AG04449 (cell line): ENCODE results near the gene MEOX2.

Experiments
- CTCF ChIA-PET: fragments of 350-600 bp; formaldehyde crosslinking; extraction: SDS; loops from one replicate; lab custom pipeline; 2021; ENCODE audit warnings: antibody characterized with exemption; lab: Yijun Ruan, JAX
- POLR2A ChIA-PET: fragments of 400-600, 350-600 bp; formaldehyde crosslinking; extraction: SDS; loops from one replicate; lab custom pipeline; 2020; ENCODE audit warnings: antibody characterized with exemption, inconsistent platforms; lab: Yijun Ruan, JAX
- DNase-seq: peaks from one replicate; pipeline ENCODE4 v3.0.0-alpha.2; 2010; ENCODE audit warnings: low read depth, low spot score
- H3K4me3 ChIP-seq: 2 replicates; pipeline ENCODE4 v1.5.1; 2011; ENCODE audit warnings: low read depth, mild to moderate bottlenecking, control low read depth, low read length
- TF ChIP-seq, protein P1 (sequence below): IDR thresholded peaks from one replicate; pipeline ENCODE4 v1.5.1; 2011; ENCODE audit warnings: mild to moderate bottlenecking, moderate library complexity, low read length, control low read depth, inconsistent platforms; ENCODE audit not compliant: insufficient read depth; ENCODE audit errors: missing control alignments

MEOX2 gene

DNA sequence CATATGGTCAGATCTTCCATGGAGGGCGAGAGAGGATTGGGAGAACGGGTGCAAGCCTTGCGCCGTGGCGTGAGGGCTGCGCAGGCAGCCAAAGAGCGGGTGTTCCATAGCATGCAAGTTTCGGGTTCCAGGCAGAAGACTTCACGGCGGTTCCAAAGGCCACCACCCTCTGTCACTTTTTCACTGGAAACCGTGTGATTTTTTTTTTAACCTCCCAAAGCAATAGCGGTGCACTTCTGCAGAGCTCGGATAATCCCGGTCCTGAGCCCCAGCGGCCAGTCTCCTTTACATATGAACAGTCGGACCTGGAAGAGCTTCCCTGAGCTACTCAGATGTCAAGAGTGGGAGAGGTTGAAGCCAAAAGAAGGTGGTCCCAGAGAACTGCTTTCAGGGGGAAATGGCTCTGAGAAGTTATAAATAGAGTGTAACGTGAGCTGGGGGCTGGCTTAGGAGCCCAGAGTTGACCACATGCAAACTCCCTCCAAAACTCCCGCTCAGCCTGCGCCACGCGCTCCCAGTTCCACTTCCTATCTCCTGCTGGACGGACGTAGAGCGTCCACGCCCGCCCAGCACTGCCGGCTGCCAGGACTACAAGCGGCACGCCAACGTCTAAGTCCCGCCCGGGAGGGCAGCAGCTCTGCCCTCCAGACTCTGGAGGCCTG is at the start of gene MEOX2:
Gene MEOX2 (minus strand): TSS at position 389 of the 662 bp plus-strand sequence. CDS start 281 bp downstream, at position 108.
- H3K4me3 ChIP-seq, result peak within 1 kb of the TSS; percentile 41
- CTCF ChIA-PET, result interaction anchor here (0.6 to 2.0 kb wide), 2 partner anchors 9 to 34 kb away, joined by 3 to 6 read pairs; no protein-coding TSS in a partner anchor
- TF ChIP-seq, protein P1, sequence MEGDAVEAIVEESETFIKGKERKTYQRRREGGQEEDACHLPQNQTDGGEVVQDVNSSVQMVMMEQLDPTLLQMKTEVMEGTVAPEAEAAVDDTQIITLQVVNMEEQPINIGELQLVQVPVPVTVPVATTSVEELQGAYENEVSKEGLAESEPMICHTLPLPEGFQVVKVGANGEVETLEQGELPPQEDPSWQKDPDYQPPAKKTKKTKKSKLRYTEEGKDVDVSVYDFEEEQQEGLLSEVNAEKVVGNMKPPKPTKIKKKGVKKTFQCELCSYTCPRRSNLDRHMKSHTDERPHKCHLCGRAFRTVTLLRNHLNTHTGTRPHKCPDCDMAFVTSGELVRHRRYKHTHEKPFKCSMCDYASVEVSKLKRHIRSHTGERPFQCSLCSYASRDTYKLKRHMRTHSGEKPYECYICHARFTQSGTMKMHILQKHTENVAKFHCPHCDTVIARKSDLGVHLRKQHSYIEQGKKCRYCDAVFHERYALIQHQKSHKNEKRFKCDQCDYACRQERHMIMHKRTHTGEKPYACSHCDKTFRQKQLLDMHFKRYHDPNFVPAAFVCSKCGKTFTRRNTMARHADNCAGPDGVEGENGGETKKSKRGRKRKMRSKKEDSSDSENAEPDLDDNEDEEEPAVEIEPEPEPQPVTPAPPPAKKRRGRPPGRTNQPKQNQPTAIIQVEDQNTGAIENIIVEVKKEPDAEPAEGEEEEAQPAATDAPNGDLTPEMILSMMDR, result no peak
- no peak for DNase-seq
- POLR2A ChIA-PET, result no interaction called here

DNA sequence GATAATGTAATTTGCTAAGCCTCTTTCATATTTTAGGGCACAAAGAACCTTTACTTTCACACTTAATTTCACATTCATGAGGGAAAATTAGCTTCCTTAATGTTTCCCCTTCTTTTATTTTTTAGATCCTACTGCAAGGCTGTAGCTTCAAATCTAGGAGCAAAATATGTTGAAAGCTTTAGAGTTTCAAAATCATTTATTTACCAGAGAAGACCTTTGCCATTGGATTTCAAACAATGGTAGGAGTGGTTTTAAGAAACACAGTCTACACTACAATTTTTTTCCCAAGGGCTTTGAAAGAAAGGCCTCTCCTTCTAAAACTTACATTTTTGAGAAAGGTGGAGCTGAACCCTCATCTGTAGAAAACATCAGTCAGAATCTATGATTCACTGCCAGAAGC is 43.3 kb upstream of the MEOX2 start:
- TF ChIP-seq, protein P1, result no peak
- no peak overlapping the region for H3K4me3 ChIP-seq
- CTCF ChIA-PET, result interaction anchor here (2.1 kb wide), 1 partner anchor 9 kb away, joined by 13 read pairs; no protein-coding TSS in a partner anchor
- no peak for DNase-seq
- POLR2A ChIA-PET, result no interaction called here

DNA sequence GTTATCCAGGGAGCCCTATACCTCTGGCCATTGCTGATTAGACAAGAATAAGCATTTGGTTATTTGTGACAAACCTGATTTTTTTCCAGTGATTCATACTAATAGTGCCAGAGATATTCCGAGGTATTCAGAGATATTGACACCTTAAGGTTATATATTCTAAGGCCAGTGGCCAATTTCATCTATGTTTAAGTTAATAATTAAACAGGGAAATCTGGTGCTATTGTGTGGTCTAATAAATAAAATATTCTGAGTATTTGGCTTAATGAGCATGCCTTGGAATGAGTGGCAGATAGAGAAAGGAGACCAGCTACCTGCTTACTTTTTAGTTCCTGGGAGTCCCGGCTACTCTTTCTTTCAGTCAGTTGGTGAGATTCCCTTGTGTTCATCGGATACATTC is 38.6 kb upstream of the MEOX2 start:
- H3K4me3 ChIP-seq, result no peak overlapping the region
- ChIA-PET CTCF (interaction anchor here (1.0 to 1.6 kb wide), 4 partner anchors 8 to 401 kb away, joined by 3 to 5 read pairs (median 4); no protein-coding TSS in a partner anchor), POLR2A (no interaction called here)
- TF ChIP-seq, protein P1, result no peak
- DNase-seq, result no peak

DNA sequence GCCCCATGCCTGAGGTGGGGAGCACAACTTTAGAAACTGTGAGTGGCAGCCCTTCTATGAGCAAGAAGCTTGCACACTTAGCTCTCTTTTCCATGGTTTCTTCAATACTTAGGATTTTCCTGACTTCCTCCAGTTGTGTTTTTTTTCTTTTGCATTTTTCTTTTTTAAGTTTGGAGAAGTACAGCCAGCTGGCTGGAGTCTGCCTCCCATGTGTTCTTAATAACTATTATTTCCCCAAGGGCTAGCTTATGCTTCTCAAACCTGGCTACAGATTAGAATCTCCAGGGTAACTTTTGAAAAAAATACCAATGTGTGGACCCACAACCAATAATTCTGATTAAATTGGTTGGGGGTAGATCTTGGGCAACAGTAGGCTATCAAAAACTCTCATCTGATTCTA is 37.4 kb upstream of the MEOX2 start:
- TF ChIP-seq, protein P1, result no peak
- POLR2A ChIA-PET, result no interaction called here
- no peak for DNase-seq
- CTCF ChIA-PET, result interaction anchor here (1.2 to 1.6 kb wide), 3 partner anchors 9 to 397 kb away, joined by 4 to 6 read pairs (median 5); no protein-coding TSS in a partner anchor
- no peak overlapping the region for H3K4me3 ChIP-seq

DNA sequence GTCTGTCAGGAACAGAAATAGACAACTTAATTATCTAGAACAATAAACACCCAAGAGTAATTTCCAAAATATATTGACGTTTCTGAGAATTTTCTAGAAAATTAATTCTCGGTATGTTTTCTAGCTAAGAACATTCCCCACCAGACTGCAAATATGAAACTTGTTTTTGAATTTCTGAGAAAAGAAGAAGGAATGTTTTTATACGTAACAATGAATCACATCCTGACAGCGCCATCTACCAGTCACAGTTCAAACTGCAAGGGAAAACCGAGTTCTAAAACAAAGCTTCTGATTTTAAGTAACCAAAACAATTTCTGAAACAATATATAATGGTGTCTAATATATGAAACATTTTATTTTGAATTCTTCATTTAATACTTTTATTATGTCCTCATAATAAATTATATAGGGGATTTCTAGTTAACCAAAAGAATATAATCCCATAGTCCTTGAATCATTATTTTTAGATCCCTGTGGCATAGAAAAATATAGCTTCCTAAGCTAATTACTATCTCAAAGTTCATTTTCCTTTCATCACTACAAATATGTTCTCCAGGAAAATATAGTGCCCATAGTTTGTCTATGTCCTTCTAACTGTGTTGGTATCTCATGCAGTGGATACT is 34.5 kb upstream of the MEOX2 start:
- DNase-seq, result no peak
- no peak overlapping the region for H3K4me3 ChIP-seq
- ChIA-PET POLR2A (no interaction called here), CTCF (interaction anchor here (0.6 to 2.6 kb wide), 35 partner anchors 9 to 521 kb away, joined by 3 to 28 read pairs (median 4); partner anchors contain the start of gene MEOX2)
- TF ChIP-seq, protein P1, result peak; percentile 52

DNA sequence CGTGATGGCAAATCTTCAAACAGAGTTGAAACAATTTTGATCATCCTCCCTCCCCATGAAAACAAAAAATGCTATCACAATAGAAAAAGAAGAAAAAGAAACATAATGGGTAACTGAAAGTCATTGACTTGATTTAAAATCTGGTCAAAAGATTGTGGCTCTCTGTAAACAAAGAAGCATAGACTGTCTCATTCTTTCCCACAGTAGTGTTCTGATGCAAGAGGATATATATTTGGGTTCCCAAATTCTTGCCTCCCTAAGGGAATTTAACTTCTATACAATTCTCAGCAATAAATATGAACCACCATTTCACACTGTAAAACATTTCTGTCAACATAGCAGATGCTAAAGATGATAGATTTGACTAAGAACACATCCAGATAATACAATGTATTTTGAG is 32.8 kb upstream of the MEOX2 start:
- DNase-seq, result peak; percentile 3
- ChIA-PET CTCF (interaction anchor here (0.7 to 1.3 kb wide), 5 partner anchors 9 to 396 kb away, joined by 3 to 5 read pairs (median 3); no protein-coding TSS in a partner anchor), POLR2A (no interaction called here)
- TF ChIP-seq, protein P1, result no peak
- H3K4me3 ChIP-seq, result no peak overlapping the region
